Measurements from ENCODE around the gene NUP93.

DNA sequence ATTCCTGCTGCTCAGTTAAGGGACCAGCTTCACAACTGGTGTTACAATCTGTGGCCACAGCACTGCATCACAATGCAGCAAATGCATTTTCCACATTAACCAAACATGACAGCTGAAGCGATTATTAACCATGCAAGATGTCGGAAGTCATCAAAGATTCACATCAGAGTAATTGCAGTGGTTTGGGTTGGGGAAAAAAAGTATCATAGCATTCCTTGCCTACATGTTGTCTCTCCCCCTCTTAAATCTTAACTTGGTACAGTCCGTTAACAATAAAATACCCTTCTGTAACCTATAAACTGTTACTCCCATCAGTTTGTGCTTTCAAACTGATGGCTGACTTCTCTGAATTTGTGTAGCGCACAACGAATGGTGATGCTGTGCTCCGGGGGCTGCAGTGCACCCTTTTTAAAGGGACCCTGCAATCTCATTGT is 51.6 kb downstream of the NUP93 start:
- TF ChIP-seq, protein P1, sequence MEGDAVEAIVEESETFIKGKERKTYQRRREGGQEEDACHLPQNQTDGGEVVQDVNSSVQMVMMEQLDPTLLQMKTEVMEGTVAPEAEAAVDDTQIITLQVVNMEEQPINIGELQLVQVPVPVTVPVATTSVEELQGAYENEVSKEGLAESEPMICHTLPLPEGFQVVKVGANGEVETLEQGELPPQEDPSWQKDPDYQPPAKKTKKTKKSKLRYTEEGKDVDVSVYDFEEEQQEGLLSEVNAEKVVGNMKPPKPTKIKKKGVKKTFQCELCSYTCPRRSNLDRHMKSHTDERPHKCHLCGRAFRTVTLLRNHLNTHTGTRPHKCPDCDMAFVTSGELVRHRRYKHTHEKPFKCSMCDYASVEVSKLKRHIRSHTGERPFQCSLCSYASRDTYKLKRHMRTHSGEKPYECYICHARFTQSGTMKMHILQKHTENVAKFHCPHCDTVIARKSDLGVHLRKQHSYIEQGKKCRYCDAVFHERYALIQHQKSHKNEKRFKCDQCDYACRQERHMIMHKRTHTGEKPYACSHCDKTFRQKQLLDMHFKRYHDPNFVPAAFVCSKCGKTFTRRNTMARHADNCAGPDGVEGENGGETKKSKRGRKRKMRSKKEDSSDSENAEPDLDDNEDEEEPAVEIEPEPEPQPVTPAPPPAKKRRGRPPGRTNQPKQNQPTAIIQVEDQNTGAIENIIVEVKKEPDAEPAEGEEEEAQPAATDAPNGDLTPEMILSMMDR (IDR thresholded peaks at IDR 0.05; ENCODE audit: poor library complexity), result no peak
- TF ChIP-seq EZH2 (IDR thresholded peaks at IDR 0.05; ENCODE audit: borderline replicate concordance) (no peak), EZH2phosphoT487 (IDR thresholded peaks at IDR 0.05; ENCODE audit: low read depth, severe bottlenecking, unreplicated experiment) (no peak)

Data from hepatocyte (in vitro differentiated cells).